ENCODE results near the gene RFX6.

Gene RFX6

GRCh38 chr6:116902634-116903033 lies 25.6 kb downstream of the RFX6 start:
- no peak for DNase-seq

DNA sequence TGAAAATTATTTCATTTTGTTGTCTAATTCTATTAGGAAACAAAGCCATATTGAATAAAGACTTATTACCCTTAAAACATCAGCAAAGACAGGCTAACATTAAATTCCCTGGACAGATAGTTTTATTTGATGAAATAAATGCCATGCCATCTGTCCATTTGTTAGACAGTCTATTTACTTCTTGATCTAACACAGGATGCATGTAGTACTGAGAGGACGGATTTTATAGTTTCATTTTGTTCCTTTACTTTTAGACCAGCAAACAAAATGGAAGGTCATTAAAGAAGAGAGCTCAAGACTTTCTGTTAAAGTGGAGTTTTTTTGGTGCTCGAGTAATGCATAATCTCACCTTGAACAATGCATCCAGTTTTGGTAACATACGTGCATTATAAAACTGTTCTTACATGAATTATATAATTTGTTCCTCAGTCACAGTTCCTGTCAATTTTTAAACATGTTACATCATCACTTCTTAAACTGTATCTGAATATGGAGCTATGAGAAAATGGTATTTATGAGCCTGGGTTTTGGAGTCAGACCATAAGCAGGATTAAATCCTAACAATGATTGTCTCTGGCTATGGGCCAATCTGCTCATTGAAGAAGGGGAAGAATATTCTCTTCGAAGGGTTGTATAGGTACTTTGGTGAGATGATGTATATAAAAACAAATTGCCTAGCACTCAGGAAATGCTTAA lies 46.0 kb downstream of the RFX6 start:
- DNase-seq: no peak

DNA sequence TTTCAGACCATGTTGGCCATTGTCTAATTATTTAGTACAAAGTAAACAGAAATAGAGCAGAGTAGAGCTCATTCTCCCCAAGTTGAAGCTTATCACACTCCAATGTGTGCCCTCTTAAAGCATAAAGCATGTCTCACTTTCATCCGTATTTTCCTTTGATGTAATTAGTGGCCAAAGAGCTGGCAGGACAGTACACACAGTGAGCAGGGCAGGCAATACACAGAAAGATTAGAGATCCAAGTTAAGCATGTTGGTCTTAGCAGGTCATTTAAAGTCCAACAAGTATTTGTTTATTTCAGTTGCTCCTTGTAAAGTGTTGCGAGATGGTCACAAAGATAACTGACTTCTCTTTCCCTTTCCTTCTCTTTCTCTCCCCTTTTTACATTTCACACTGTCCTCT lies 47.2 kb downstream of the RFX6 start:
- DNase-seq: no peak

DNA sequence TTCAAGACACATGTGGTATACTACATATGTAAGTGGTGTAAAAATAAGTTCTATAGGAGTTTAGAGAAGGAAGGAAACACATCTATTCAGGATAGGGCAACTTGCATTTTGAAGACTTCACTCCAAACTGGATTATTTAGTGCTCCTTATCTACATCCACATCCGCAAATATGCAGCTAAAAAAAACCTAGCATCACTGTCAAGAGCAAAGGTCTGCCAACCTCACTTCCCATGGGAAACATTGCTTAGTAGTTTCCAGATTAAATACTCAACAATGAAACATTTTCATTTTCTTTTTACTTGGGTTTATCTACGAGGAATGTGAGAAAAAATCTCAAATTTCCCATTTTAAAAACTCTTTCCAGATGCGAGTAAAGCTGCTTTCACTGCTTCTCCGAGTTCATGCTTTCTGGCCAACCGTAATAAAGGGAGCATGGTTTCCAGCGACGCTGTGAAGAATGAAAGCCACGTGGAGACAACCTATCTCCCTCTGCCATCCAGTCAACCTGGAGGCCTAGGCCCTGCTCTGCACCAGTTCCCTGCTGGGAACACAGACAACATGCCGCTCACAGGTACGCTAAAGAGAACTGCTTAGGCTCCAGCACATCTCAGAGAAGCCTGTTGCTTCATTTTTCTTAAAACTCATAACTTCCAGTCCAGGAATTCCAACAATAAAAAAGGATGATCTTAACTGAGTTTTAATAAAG lies 48.2 kb downstream of the RFX6 start:
- no peak for DNase-seq

- DNase-seq: no peak
Observed at GRCh38 chr6:116928677-116929076, 51.6 kb downstream of the RFX6 start.

DNA sequence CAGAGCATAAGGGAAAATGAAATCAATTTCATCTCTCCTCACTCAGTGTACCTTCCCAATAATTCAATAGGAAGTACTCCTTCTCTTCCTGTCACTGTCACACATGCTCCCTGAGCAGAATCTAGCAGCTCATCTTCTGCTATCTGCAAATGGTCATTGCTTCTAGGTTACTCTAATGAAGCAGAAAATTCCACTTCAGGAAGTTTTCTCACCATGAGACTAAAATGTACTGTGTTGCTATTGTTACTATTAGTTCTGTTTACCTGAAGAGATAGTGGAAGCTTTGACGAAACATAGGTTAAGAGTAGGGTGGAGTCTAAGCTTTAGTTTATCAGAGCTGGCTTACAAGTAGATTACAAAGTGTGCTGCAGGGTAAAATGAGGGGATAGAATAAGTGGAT lies 52.8 kb downstream of the RFX6 start:
- no peak for DNase-seq

- no peak for DNase-seq
Observed at GRCh38 chr6:116931456-116931855, 54.4 kb downstream of the RFX6 start.

- no peak for DNase-seq
Observed at GRCh38 chr6:116932496-116932895, 55.5 kb downstream of the RFX6 start.

GRCh38 chr6:116933485-116933884 lies 56.4 kb downstream of the RFX6 start:
- no peak for DNase-seq

DNA sequence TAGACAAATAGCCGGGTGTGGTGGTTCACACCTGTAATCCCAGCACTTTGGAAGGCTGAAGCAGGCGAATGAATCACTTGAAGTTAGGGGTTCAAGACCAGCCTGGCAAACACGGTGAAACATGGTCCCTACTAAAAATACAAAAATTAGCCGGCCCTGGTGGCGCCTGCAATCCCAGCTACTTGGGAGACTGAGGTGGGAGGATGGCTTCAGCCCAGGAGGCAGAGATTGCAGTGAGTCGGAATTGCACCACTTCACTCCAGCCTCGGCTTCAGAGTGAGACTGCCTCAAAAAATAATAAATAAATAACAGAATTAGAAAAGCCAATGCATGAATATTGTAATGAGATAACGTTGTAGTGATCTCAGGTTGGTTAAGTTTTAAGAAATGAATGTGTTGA lies 61.3 kb downstream of the RFX6 start:
- DNase-seq: no peak

GRCh38 chr6:116941727-116942126 lies 64.7 kb downstream of the RFX6 start:
- no peak for DNase-seq

DNA sequence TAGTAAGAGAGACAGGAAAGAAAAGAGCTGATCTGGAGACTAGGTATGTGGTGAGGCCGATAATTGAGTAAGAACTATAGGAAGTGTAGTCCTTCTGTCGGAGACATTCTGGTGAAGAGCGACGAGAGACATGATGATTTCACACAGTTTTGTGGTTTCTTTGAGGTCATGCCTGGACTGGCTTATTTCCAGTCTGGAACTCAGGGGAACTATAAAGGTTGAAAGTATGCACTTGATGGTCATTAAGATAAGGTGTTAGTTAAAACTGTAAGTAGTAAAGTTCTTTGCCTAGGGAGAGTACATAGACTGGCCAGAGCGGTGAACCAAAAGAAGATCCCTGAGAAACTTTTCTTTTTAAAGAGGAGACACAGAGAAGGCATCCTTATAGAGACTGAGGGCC lies 68.8 kb downstream of the RFX6 start:
- no peak for DNase-seq

GRCh38 chr6:116948533-116949304 lies 71.7 kb downstream of the RFX6 start:
- no peak for DNase-seq

GRCh38 chr6:116949964-116950363 lies 72.9 kb downstream of the RFX6 start:
- DNase-seq: no peak

GRCh38 chr6:116954335-116954734 lies 77.3 kb downstream of the RFX6 start:
- no peak for DNase-seq

DNA sequence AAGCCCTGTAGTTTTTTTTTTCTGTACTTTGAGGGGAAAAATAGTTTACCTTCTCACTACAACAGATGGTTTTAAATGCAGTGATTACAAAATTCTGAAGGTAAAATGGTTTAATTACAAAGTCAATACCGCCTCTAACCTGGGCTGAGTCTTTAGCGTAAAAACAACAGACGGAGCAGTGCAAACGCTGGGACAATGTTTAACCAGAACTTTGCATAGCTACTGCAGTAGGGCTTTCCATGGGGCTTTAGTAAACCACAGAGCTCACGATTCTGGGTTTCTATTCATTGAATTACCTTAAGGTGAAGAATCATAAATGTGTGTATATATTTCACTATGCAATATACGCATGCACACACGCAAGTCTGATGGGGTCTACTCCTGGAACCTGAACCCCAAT lies 77.9 kb downstream of the RFX6 start:
- no peak for DNase-seq

DNA sequence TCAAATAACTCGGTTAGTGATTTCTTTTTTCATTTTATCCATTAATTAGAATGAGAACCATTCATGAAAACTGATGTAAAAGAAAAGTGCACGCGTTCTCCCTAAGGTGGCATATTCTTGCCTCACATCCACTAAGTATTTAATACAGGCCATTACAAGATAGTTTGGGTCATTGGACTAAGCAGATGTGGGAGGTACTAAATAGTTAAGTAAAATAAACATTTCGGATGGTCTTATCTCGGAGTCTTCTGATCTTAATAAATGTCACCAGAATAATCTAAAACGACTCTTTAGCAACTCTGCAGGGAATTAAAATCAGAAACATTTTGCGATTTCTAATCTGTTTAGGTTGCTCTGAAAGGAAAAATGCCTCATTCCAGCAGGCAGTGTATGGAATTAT lies 78.7 kb downstream of the RFX6 start:
- no peak for DNase-seq

DNA sequence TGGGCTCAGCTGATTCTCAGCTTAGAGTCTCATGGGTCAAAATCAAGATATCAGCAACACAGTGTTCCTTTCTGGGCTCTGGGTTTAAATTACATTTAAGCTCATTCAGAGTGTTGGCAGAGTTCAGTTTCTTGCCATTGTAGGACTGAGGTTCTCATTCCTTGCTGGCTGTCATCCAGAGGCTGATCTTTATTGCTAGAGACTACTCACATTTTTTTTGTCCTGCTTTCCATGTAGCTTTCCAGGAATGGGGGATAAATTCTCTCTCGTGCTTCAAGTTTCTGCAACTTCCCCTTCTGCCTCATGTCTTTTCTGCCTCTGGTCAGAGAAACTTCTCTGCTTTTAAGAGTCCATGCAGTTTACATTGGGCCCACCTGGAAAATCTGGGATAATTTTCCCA lies 86.9 kb downstream of the RFX6 start:
- DNase-seq: no peak

- DNase-seq: no peak
Observed at GRCh38 chr6:116966675-116967576, 89.9 kb downstream of the RFX6 start.

GRCh38 chr6:116969211-116969863 lies 92.3 kb downstream of the RFX6 start:
- peak; percentile 55 for DNase-seq

DNA sequence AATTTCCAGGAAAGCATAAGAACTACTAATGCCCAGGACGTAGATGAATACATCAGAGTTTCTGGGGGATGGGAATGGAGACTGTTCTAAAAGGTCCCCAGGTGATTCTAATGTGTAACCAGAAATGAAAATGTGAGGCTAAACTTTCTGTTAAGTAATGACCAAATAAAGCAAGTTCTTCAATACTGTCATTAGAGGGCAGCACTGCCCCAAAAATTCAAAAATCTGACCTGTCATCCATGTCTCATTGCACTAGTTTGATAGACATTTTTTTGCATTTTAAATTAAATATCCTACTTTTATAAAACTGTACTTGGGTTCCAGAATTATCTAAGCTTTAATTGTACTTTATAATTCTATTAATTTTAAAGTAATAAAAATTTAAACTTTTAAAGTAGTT lies 94.9 kb downstream of the RFX6 start:
- peak; percentile 57 for DNase-seq

GRCh38 chr6:116973976-116974375 lies 96.9 kb downstream of the RFX6 start:
- no peak for DNase-seq
